SK-N-SH (cell line): ENCODE measurements around the gene CAV3. TPM values are rescaled to one million over a fixed set of nuclear protein-coding genes. Genes with fewer than 3 reads are reported as not detected.

Experiments used
- CTCF ChIA-PET: fragments of 300-600, 350-600 bp; formaldehyde crosslinking; extraction: SDS; loops from one replicate; lab custom pipeline; 2021; lab: Yijun Ruan, JAX
- POLR2A ChIA-PET: fragments of 350-600 bp; sonication (Branson Sonifier 250); formaldehyde crosslinking; extraction: SDS; loops from one replicate; lab custom pipeline; 2020; ENCODE audit warnings: antibody characterized with exemption, inconsistent platforms; lab: Yijun Ruan, JAX
- DNase-seq: peaks from one replicate; pipeline ENCODE4 v3.0.0; 2012
- H2AFZ ChIP-seq: fragments of 200-600 bp; sonication (generic); 2 replicates; pipeline ENCODE4 v1.8.1; 2016; ENCODE audit warnings: antibody characterized with exemption, mild to moderate bottlenecking, low read depth
- H3F3A ChIP-seq: fragments of 200-600 bp; sonication (generic); replicated peaks from 2 replicates; pipeline ENCODE3; 2016; ENCODE audit warnings: antibody characterized with exemption, mild to moderate bottlenecking; ENCODE audit not compliant: insufficient read depth
- H3K27ac ChIP-seq, 2 experiments: fragments of 200-500 bp in 1 of 2; fragments of 200-600 bp in 1 of 2; sonication (Bioruptor generic) in 1 of 2; sonication (generic), shearing (Covaris generic) in 1 of 2; 2 replicates each; pipeline versions ENCODE4 v1.5.1 to v1.6.1; 2014 to 2016; ENCODE audit warnings: low read depth in 2 of 2, inconsistent platforms in 1 of 2, low read length in 1 of 2, mild to moderate bottlenecking in 1 of 2, mixed read lengths in 1 of 2
- H3K27me3 ChIP-seq: fragments of 200-600 bp; sonication (generic), shearing (Covaris generic); 2 replicates; pipeline ENCODE4 v1.6.1; 2016; ENCODE audit warnings: mixed run types; ENCODE audit not compliant: insufficient read depth
- H3K36me3 ChIP-seq, 2 experiments: fragments of 200-500 bp in 1 of 2; fragments of 200-600 bp in 1 of 2; sonication (Bioruptor generic) in 1 of 2; sonication (generic) in 1 of 2; replicated peaks in 1 of 2; 2 replicates each; pipeline versions ENCODE3 to v1.5.1; 2014 to 2016; ENCODE audit warnings: low read length in 1 of 2, mild to moderate bottlenecking in 1 of 2; ENCODE audit not compliant: insufficient read depth in 2 of 2, control insufficient read depth in 1 of 2
- H3K4me1 ChIP-seq, 2 experiments: fragments of 200-500 bp in 1 of 2; fragments of 200-600 bp in 1 of 2; sonication (Bioruptor generic) in 1 of 2; sonication (generic), shearing (Covaris generic) in 1 of 2; 2 replicates each; pipeline versions ENCODE4 v1.5.1 to v1.6.1; 2014 to 2016; ENCODE audit warnings: low read depth in 1 of 2, low read length in 1 of 2, mixed run types in 1 of 2; ENCODE audit not compliant: insufficient read depth in 2 of 2, control insufficient read depth in 1 of 2
- H3K4me2 ChIP-seq: fragments of 200-600 bp; sonication (generic), shearing (Covaris generic); 2 replicates; pipeline ENCODE4 v1.6.1; 2017; ENCODE audit warnings: mixed run types
- H3K4me3 ChIP-seq, 2 experiments: fragments of 200-500 bp in 1 of 2; fragments of 200-600 bp in 1 of 2; sonication (Bioruptor generic) in 1 of 2; sonication (generic), shearing (Covaris generic) in 1 of 2; 2 replicates each; pipeline versions ENCODE4 v1.5.1 to v1.8.1; 2014 to 2016; ENCODE audit warnings: low read depth in 2 of 2, inconsistent platforms in 1 of 2, low read length in 1 of 2, mild to moderate bottlenecking in 1 of 2, mixed read lengths in 1 of 2, moderate library complexity in 1 of 2
- H3K79me2 ChIP-seq: fragments of 200-600 bp; sonication (generic); 2 replicates; pipeline ENCODE4 v1.8.1; 2017; ENCODE audit warnings: mild to moderate bottlenecking; ENCODE audit not compliant: insufficient read depth
- H3K9ac ChIP-seq: fragments of 200-600 bp; sonication (generic); 2 replicates; pipeline ENCODE4 v1.6.1; 2017; ENCODE audit warnings: mixed run types
- H3K9me2 ChIP-seq: fragments of 200-600 bp; sonication (generic); 2 replicates; pipeline ENCODE4 v1.6.1; 2017; ENCODE audit warnings: mixed run types
- H3K9me3 ChIP-seq: fragments of 200-600 bp; sonication (generic); 2 replicates; pipeline ENCODE4 v1.6.1; 2017; ENCODE audit warnings: mixed run types, mild to moderate bottlenecking, moderate library complexity
- H4K20me1 ChIP-seq: fragments of 200-600 bp; sonication (generic); 2 replicates; pipeline ENCODE4 v1.6.1; 2017; ENCODE audit warnings: mild to moderate bottlenecking, mixed run types; ENCODE audit not compliant: insufficient read depth
- CHD2 ChIP-seq: fragments of 150-350 bp; IDR thresholded peaks from 2 replicates; pipeline ENCODE4 v1.6.1; 2018; ENCODE audit warnings: low read length; ENCODE audit not compliant: partially characterized antibody
- EP300 ChIP-seq, 2 experiments: IDR thresholded peaks; 2 replicates each; pipeline versions ENCODE4 v1.4.0 to v1.6.1; 2012; ENCODE audit warnings: borderline replicate concordance in 1 of 2, low read depth in 1 of 2, low read length in 1 of 2
- EZH2phosphoT487 ChIP-seq: fragments of 200-600 bp; sonication (generic); IDR thresholded peaks from 2 replicates; pipeline ENCODE4 v1.6.1; 2017; ENCODE audit warnings: low read depth, mixed run types, mild to moderate bottlenecking, antibody characterized with exemption, moderate library complexity, borderline replicate concordance
- FOSL2 ChIP-seq: IDR thresholded peaks from 2 replicates; pipeline ENCODE4 v1.4.0; 2012; ENCODE audit warnings: low read depth, mild to moderate bottlenecking, moderate library complexity, borderline replicate concordance
- FOXJ3 ChIP-seq: sonication (generic); formaldehyde crosslinking; IDR thresholded peaks from 2 replicates; pipeline ENCODE4 v1.5.1; 2020; ENCODE audit warnings: mild to moderate bottlenecking, missing genetic modification reagents
- GABPA ChIP-seq: IDR thresholded peaks from 2 replicates; pipeline ENCODE4 v1.4.0; 2012; ENCODE audit warnings: low read depth, mild to moderate bottlenecking
- IRF3 ChIP-seq: fragments of 150-350 bp; IDR thresholded peaks from 2 replicates; pipeline ENCODE4 v1.6.1; 2016; ENCODE audit warnings: mild to moderate bottlenecking, low read depth, low read length
- JUND ChIP-seq: IDR thresholded peaks from 2 replicates; pipeline ENCODE4 v1.4.0; 2012
- NFIC ChIP-seq: IDR thresholded peaks from 2 replicates; pipeline ENCODE4 v1.4.0; 2012; ENCODE audit warnings: borderline replicate concordance
- POLR2AphosphoS5 ChIP-seq: IDR thresholded peaks from 2 replicates; pipeline ENCODE4 v1.6.1; 2012; ENCODE audit warnings: low read depth, low read length
- RAD21 ChIP-seq: IDR thresholded peaks from 2 replicates; pipeline ENCODE4 v1.6.1; 2012; ENCODE audit warnings: mild to moderate bottlenecking, low read length
- RFX5 ChIP-seq: IDR thresholded peaks from 2 replicates; pipeline ENCODE4 v1.6.1; 2012; ENCODE audit warnings: mild to moderate bottlenecking, improper control_type of control experiment, low read length
- SIN3A ChIP-seq: IDR thresholded peaks from 2 replicates; pipeline ENCODE4 v1.6.1; 2012; ENCODE audit warnings: low read depth, mild to moderate bottlenecking, low read length, moderate library complexity, borderline replicate concordance
- USF2 ChIP-seq: fragments of 150-350 bp; IDR thresholded peaks from 2 replicates; pipeline ENCODE4 v1.6.1; 2017; ENCODE audit warnings: antibody characterized with exemption, low read length, low read depth, borderline replicate concordance
- WGBS: methylation state at CpG from one replicate; pipeline ENCODE4 v1.1.6; 2017; ENCODE audit warnings: low lambda C conversion rate; 5-methylcytosine and 5-hydroxymethylcytosine counted together
- polyA plus RNA-seq, 3 experiments: library from polyadenylated mRNA; depleted of rRNA; stranded (reverse); fragments of >200 nt; gene quantifications; 2 replicates each; pipeline ENCODE4 v1.2.3, GENCODE V29; 2012

CAV3 gene
- polyA plus RNA-seq, 1 of the 3 experiments (the other 2 are of a cell fraction) = not detected

- H3K79me2 ChIP-seq = no peaks in the 10 kb centered on the region
- H4K20me1 ChIP-seq = no peaks in the 10 kb centered on the region
- no peaks in the 10 kb centered on the region for H3F3A ChIP-seq
- H3K4me3 ChIP-seq = no peak overlapping the region
- H3K9ac ChIP-seq = no peak overlapping the region
- no peak overlapping the region for H2AFZ ChIP-seq
- peaks cover 0 to 11% of the 10 kb centered on the region in 2 experiments; a peak in 1 of 4 replicates for H3K4me1 ChIP-seq
- no peaks in the 10 kb centered on the region for H3K27me3 ChIP-seq
- H3K27ac ChIP-seq = no peak overlapping the region
- DNase-seq = no peak
- no peaks in the 10 kb centered on the region for H3K9me2 ChIP-seq
- TF ChIP-seq CHD2 (no peak), GABPA (no peak), SIN3A (no peak), EZH2phosphoT487 (no peak), FOSL2 (no peak), USF2 (no peak), POLR2AphosphoS5 (no peak), JUND (no peak), RFX5 (no peak), NFIC (no peak), RAD21 (no peak)
- CTCF ChIA-PET = interaction anchor here (1.9 to 3.1 kb wide), 3 partner anchors 9 to 97 kb away, joined by 5 to 31 read pairs (median 5); partner anchors contain the start of gene OXTR
- H3K4me2 ChIP-seq = no peak overlapping the region
- no peaks in the 10 kb centered on the region for H3K9me3 ChIP-seq
- 89% methylated on average over 5 of the region's 5 CpGs for WGBS
- POLR2A ChIA-PET = no interaction called here
- no peaks in the 10 kb centered on the region for H3K36me3 ChIP-seq
Observed at GRCh38 chr3:8760506-8760905, 26.9 kb downstream of the CAV3 start.

GRCh38 chr3:8761866-8762265 lies 28.3 kb downstream of the CAV3 start:
- peaks cover 0 to 14% of the 10 kb centered on the region in 2 experiments; a peak in 1 of 4 replicates for H3K4me1 ChIP-seq
- no peaks in the 10 kb centered on the region for H3K79me2 ChIP-seq

More at GRCh38 chr3:8761866-8762265, 28.3 kb downstream of the CAV3 start:
- no peak overlapping the region for H3K9ac ChIP-seq
- no peak overlapping the region for H3K4me3 ChIP-seq
- no peaks in the 10 kb centered on the region for H3F3A ChIP-seq
- no peak overlapping the region for H3K4me2 ChIP-seq
- H3K27ac ChIP-seq = no peak overlapping the region
- ChIA-PET CTCF (interaction anchor here (1.9 kb wide), 1 partner anchor 10 kb away, joined by 5 read pairs; no protein-coding TSS in a partner anchor), POLR2A (no interaction called here)
- no peak overlapping the region for H2AFZ ChIP-seq
- DNase-seq = no peak
- H3K9me3 ChIP-seq = no peaks in the 10 kb centered on the region
- H3K27me3 ChIP-seq = no peaks in the 10 kb centered on the region
- no peak for TF ChIP-seq RFX5
- no peak for TF ChIP-seq FOXJ3
- no peak for TF ChIP-seq EP300 (IDR thresholded peaks at IDR 0.05; ENCODE audit: borderline replicate concordance in 1 of 2, low read depth in 1 of 2, low read length in 1 of 2)
- no peak for TF ChIP-seq IRF3
- TF ChIP-seq USF2 = no peak
- no peaks in the 10 kb centered on the region for H3K9me2 ChIP-seq
- no peaks in the 10 kb centered on the region for H3K36me3 ChIP-seq
- WGBS = 76% methylated on average over 2 of the region's 5 CpGs
- no peaks in the 10 kb centered on the region for H4K20me1 ChIP-seq
